ENCODE data around the gene LRP1B.

- TF ChIP-seq POLR2A (IDR thresholded peaks at IDR 0.05; ENCODE audit: low read length) = no peak
- no peak for TF ChIP-seq MYC (IDR thresholded peaks at IDR 0.05; ENCODE audit: borderline replicate concordance, low read length)
Measured at GRCh38 chr2:141871913-141872634, 258.7 kb downstream of the LRP1B start.

Data from A549 (cell line).